Tibial nerve (tissue), 4 donors: ENCODE data around the gene ANXA2. TPM values are rescaled to one million over a fixed set of nuclear protein-coding genes. Genes with fewer than 3 reads are reported as not detected.

Experiments
- DNase-seq, 2 donors: peaks; one replicate each; pipeline ENCODE4 v3.0.0-alpha.2; 2019; ENCODE audit warnings: low spot score in 2 of 2
- H3K27ac ChIP-seq, 4 donors: fragments of 200-600 bp; sonication (generic) in 3 of 4; one replicate each; pipeline ENCODE4 v1.5.1; 2017 to 2019; ENCODE audit warnings: mild to moderate bottlenecking in 1 of 4
- H3K27me3 ChIP-seq, 2 donors: fragments of 200-600 bp; sonication (generic) in 1 of 2; one replicate each; pipeline versions ENCODE4 v1.5.1 to v1.6.0; 2017 to 2019
- H3K36me3 ChIP-seq, 3 donors: fragments of 200-600 bp; sonication (generic); one replicate each; pipeline ENCODE4 v1.5.1; 2018 to 2019
- H3K4me1 ChIP-seq, 4 donors: fragments of 200-600 bp; sonication (generic) in 3 of 4; one replicate each; pipeline ENCODE4 v1.5.1; 2017 to 2019
- H3K4me3 ChIP-seq, 4 donors: fragments of 200-600 bp; sonication (generic) in 3 of 4; one replicate each; pipeline ENCODE4 v1.5.1; 2017 to 2019; ENCODE audit warnings: mild to moderate bottlenecking in 1 of 4, moderate library complexity in 1 of 4
- H3K9me3 ChIP-seq, 4 donors: fragments of 200-600 bp; sonication (generic) in 3 of 4; one replicate each; pipeline ENCODE4 v1.5.1; 2017 to 2019
- CTCF ChIP-seq, 5 experiments: fragments of 200-600 bp in 3 of 5; fragments of 450-650 bp in 2 of 5; sonication (generic) in 3 of 5; IDR thresholded peaks; one replicate each; pipeline ENCODE4 v1.5.1; 2016 to 2019; ENCODE audit warnings: antibody characterized with exemption in 5 of 5, mild to moderate bottlenecking in 3 of 5, moderate library complexity in 2 of 5
- EP300 ChIP-seq, 2 donors: sonication (generic); formaldehyde crosslinking; IDR thresholded peaks; one replicate each; pipeline ENCODE4 v1.6.1; 2017; ENCODE audit warnings: antibody characterized with exemption in 2 of 2, mild to moderate bottlenecking in 1 of 2
- POLR2A ChIP-seq, 2 donors: fragments of 450-650 bp; IDR thresholded peaks; one replicate each; pipeline ENCODE4 v1.6.1; 2017; ENCODE audit warnings: antibody characterized with exemption in 2 of 2, mild to moderate bottlenecking in 2 of 2, moderate library complexity in 2 of 2
- WGBS, 2 donors: methylation state at CpG; one replicate each; pipeline ENCODE4 v1.1.5; 2018; 5-methylcytosine and 5-hydroxymethylcytosine counted together
- total RNA-seq, 4 donors: library from RNA; depleted of rRNA; stranded (reverse); fragments of >200 nt; gene quantifications; one replicate each; pipeline ENCODE4 v1.1.0, GENCODE V29; 2016

Gene ANXA2
- total RNA-seq, 4 donors from 2014 or later = 747 to 1,181 (median 1,009) TPM

GRCh38 chr15:60371175-60372051 is 26.4 kb downstream of the ANXA2 start:
- Histone ChIP-seq H3K4me3 (no peak overlapping the region), H3K27me3 (no peaks in the 10 kb centered on the region), H3K36me3 (peaks cover 0 to 17% (median 0%) of the 10 kb centered on the region in 3 donors), H3K9me3 (no peaks in the 10 kb centered on the region), H3K27ac (peak overlapping the region; percentile 64 to 91 (median 75)), H3K4me1 (peaks cover 13 to 83% (median 69%) of the 10 kb centered on the region in 4 donors)
- peak; percentile 73 to 89 for DNase-seq
- WGBS, 2 donors = 30 to 33% methylated on average over 20 of the region's 20 CpGs
- TF ChIP-seq EP300 (IDR thresholded peaks at IDR 0.05) = peak; percentile 49 to 94
- TF ChIP-seq CTCF (IDR thresholded peaks at IDR 0.05) = no peak

GRCh38 chr15:60370869-60371136 is 27.0 kb downstream of the ANXA2 start:
- Histone ChIP-seq H3K36me3 (peaks cover 0 to 12% (median 0%) of the 10 kb centered on the region in 3 donors), H3K27ac (peak overlapping the region; percentile 64 to 91 (median 75)), H3K4me1 (peaks cover 12 to 77% (median 65%) of the 10 kb centered on the region in 4 donors), H3K9me3 (no peaks in the 10 kb centered on the region), H3K27me3 (no peaks in the 10 kb centered on the region), H3K4me3 (no peak overlapping the region)
- TF ChIP-seq EP300 (IDR thresholded peaks at IDR 0.05) (no peak), CTCF (IDR thresholded peaks at IDR 0.05) (no peak), POLR2A (IDR thresholded peaks at IDR 0.05) (no peak)
- no peak for DNase-seq
- 23 to 34% methylated on average over 1 of the region's 1 CpG for WGBS, 2 donors

GRCh38 chr15:60370105-60370868 is 27.5 kb downstream of the ANXA2 start:
- Histone ChIP-seq H3K36me3 (peaks cover 0 to 12% (median 0%) of the 10 kb centered on the region in 3 donors), H3K27ac (peak overlapping the region; percentile 64 to 91 (median 75)), H3K27me3 (no peaks in the 10 kb centered on the region), H3K4me1 (peaks cover 9 to 72% (median 60%) of the 10 kb centered on the region in 4 donors), H3K9me3 (no peaks in the 10 kb centered on the region), H3K4me3 (no peak overlapping the region)
- no peak for DNase-seq
- TF ChIP-seq POLR2A (IDR thresholded peaks at IDR 0.05) (no peak), EP300 (IDR thresholded peaks at IDR 0.05) (peak in 1 of 2 donors; percentile 73)
- 60 to 67% methylated on average over 9 of the region's 9 CpGs for WGBS, 2 donors

- Histone ChIP-seq H3K27me3 (no peaks in the 10 kb centered on the region), H3K27ac (peak overlapping the region in 3 of 4 donors; percentile 60 to 73 (median 68)), H3K4me1 (peaks cover 9 to 68% (median 54%) of the 10 kb centered on the region in 4 donors), H3K4me3 (no peak overlapping the region), H3K9me3 (no peaks in the 10 kb centered on the region), H3K36me3 (peaks cover 0 to 15% (median 0%) of the 10 kb centered on the region in 3 donors)
- no peak for DNase-seq
- TF ChIP-seq POLR2A (IDR thresholded peaks at IDR 0.05) = no peak
- TF ChIP-seq CTCF (IDR thresholded peaks at IDR 0.05) = no peak
- no peak for TF ChIP-seq EP300 (IDR thresholded peaks at IDR 0.05)
- WGBS, 2 donors = 66 to 75% methylated on average over 5 of the region's 5 CpGs
Measured at GRCh38 chr15:60369696-60370095, 28.1 kb downstream of the ANXA2 start.

GRCh38 chr15:60364612-60364924 is 33.2 kb downstream of the ANXA2 start:
- TF ChIP-seq EP300 (IDR thresholded peaks at IDR 0.05) = no peak
- H3K9me3 ChIP-seq = no peaks in the 10 kb centered on the region
- no peak overlapping the region for H3K4me3 ChIP-seq
- H3K36me3 ChIP-seq = peaks cover 0 to 45% (median 3%) of the 10 kb centered on the region in 3 donors
- DNase-seq = no peak
- no peaks in the 10 kb centered on the region for H3K27me3 ChIP-seq
- H3K27ac ChIP-seq = peak overlapping the region in 1 of 4 donors; percentile 69
- peaks cover 0 to 67% (median 33%) of the 10 kb centered on the region in 4 donors for H3K4me1 ChIP-seq
- WGBS, 2 donors = 72 to 80% methylated on average over 2 of the region's 2 CpGs
